Stimulated activated CD4-positive, alpha-beta T cell treated with anti-CD3 and anti-CD28 coated beads, Interleukin-2, amount 100 ng/mL, for 24 hours (primary cell): ENCODE measurements around the gene DCAF12L1.

ENCODE experiments used
- DNase-seq, 2 donors: peaks; one replicate each; pipeline ENCODE4 v3.0.0-alpha.2; 2020

DCAF12L1 gene

GRCh38 chrX:126552313-126553022, at the start of gene DCAF12L1:
Gene DCAF12L1, minus strand, starts transcription at chrX:126552814. Its CDS starts 206 bp downstream, at chrX:126552608.
- no peak for DNase-seq

- DNase-seq: no peak
Measured at GRCh38 chrX:126580877-126581276, 28.3 kb upstream of the DCAF12L1 start.

GRCh38 chrX:126575911-126576310, 23.3 kb upstream of the DCAF12L1 start:
- no peak for DNase-seq

- no peak for DNase-seq
Measured at GRCh38 chrX:126557151-126557550, 4.5 kb upstream of the DCAF12L1 start.

- no peak for DNase-seq
Measured at GRCh38 chrX:126551725-126552312, 795 bp downstream of the DCAF12L1 start.

- no peak for DNase-seq
Measured at GRCh38 chrX:126551306-126551705, 1.3 kb downstream of the DCAF12L1 start.

- no peak for DNase-seq
Measured at GRCh38 chrX:126550816-126551215, 1.8 kb downstream of the DCAF12L1 start.

- no peak for DNase-seq
Measured at GRCh38 chrX:126509923-126510322, 42.7 kb downstream of the DCAF12L1 start.
